Measurements from ENCODE around the gene BCR. TPM values are rescaled to one million over a fixed set of nuclear protein-coding genes. Genes with fewer than 3 reads are reported as not detected.

Gene BCR
- total RNA-seq, 1 donor from 2014 or later: 57.2 TPM

- no peaks in the 10 kb centered on the region for H3K27me3 ChIP-seq (ENCODE audit: low read depth)
- H3K27ac ChIP-seq: peak overlapping the region; percentile 49
- DNase-seq: no peak
- TF ChIP-seq, protein P1, sequence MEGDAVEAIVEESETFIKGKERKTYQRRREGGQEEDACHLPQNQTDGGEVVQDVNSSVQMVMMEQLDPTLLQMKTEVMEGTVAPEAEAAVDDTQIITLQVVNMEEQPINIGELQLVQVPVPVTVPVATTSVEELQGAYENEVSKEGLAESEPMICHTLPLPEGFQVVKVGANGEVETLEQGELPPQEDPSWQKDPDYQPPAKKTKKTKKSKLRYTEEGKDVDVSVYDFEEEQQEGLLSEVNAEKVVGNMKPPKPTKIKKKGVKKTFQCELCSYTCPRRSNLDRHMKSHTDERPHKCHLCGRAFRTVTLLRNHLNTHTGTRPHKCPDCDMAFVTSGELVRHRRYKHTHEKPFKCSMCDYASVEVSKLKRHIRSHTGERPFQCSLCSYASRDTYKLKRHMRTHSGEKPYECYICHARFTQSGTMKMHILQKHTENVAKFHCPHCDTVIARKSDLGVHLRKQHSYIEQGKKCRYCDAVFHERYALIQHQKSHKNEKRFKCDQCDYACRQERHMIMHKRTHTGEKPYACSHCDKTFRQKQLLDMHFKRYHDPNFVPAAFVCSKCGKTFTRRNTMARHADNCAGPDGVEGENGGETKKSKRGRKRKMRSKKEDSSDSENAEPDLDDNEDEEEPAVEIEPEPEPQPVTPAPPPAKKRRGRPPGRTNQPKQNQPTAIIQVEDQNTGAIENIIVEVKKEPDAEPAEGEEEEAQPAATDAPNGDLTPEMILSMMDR (IDR thresholded peaks at IDR 0.05): no peak
- no peak for ATAC-seq
- intact Hi-C loops (cut with DNase I): no loop called here
- H3K9me3 ChIP-seq: no peaks in the 10 kb centered on the region
- H3K4me3 ChIP-seq: no peak overlapping the region
- no peaks in the 10 kb centered on the region for H3K36me3 ChIP-seq
- peaks cover 14% of the 10 kb centered on the region for H3K4me1 ChIP-seq
These were observed 42.8 kb upstream of the BCR start for GRCh38 chr22:23137468-23137867.

- H3K4me1 ChIP-seq: peaks cover 18% of the 10 kb centered on the region
- ATAC-seq (peak; percentile 7 to 29), DNase-seq (no peak)
These were observed 42.3 kb upstream of the BCR start for GRCh38 chr22:23137905-23138561.

DNA sequence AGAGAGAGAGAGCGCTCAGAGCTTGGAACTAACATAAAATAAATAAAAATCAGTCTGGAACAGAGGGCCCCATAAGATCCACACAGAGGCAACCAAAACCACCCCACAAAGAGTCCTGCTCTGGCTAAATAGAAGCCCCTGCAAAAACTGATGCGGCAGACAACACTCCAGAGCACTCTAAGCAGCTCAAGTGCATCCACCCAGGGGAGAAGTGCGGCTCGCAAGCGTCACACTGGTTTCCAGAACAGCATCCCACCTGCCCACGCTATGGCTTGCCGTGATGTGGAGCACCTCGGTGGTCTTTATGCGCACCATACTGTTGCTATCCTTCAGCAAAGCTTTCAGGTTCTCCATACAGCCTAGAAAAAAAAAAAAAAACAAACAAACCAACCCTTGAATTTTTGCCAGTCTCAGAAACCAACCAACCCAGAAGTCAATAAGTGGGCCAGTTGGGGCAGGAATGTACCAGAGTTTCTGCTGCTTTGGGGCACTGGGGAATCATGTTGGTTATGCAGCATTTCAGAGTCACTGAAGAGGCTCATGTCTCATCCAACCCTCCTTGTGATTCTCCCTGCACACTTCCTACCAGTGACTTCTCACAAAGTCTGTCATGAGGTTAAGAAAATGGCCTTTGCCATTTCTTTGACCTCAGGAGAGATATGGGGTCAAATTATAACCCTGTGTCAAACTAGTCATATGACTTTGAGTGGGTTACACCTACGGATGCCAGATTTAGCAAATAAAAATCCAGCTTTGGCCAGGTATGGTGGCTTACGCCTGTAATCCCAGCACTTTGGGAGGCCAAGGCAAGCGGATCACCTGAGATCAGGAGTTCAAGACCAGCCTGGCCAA is 41.5 kb upstream of the BCR start:
- DNase-seq (no peak), ATAC-seq (no peak)
- Histone ChIP-seq H3K27ac (peak overlapping the region; percentile 49), H3K4me1 (peaks cover 18% of the 10 kb centered on the region), H3K9me3 (no peaks in the 10 kb centered on the region), H3K36me3 (no peaks in the 10 kb centered on the region), H3K27me3 (ENCODE audit: low read depth) (no peaks in the 10 kb centered on the region), H3K4me3 (no peak overlapping the region)
- TF ChIP-seq, protein P1 (IDR thresholded peaks at IDR 0.05): no peak
- intact Hi-C loops (cut with DNase I): no loop called here

More at GRCh38 chr22:23137905-23138561, 42.3 kb upstream of the BCR start:
- Histone ChIP-seq H3K27me3 (ENCODE audit: low read depth) (no peaks in the 10 kb centered on the region), H3K36me3 (no peaks in the 10 kb centered on the region), H3K27ac (peak overlapping the region; percentile 49), H3K9me3 (no peaks in the 10 kb centered on the region), H3K4me3 (no peak overlapping the region)
- TF ChIP-seq, protein P1 (IDR thresholded peaks at IDR 0.05): no peak
- intact Hi-C loops (cut with DNase I): no loop called here

DNA sequence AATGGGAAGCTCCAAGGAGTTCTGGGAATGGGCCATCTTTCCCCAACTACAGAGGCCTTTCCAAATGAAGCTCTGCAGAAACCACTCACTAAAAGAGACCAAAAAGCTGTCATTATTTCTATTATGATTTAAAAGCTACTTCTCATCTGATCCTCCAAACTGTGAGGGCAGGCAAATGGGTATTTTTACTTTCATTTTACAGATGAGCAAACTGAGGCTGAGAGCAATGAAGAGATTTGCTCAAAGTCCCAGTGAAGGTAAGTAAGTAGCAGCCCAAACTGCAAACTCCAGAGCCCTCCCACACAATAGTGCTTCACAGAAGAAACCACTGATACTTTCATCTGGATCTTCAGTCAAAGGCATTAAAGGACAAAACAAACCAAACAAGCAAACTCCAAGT is 39.9 kb upstream of the BCR start:
- no peaks in the 10 kb centered on the region for H3K36me3 ChIP-seq
- intact Hi-C loops (cut with DNase I): no loop called here
- no peaks in the 10 kb centered on the region for H3K9me3 ChIP-seq
- H3K4me3 ChIP-seq: no peak overlapping the region
- H3K27ac ChIP-seq: no peak overlapping the region
- TF ChIP-seq, protein P1 (IDR thresholded peaks at IDR 0.05): no peak
- H3K27me3 ChIP-seq (ENCODE audit: low read depth): no peaks in the 10 kb centered on the region
- no peak for DNase-seq
- H3K4me1 ChIP-seq: peaks cover 31% of the 10 kb centered on the region
- ATAC-seq: no peak

DNA sequence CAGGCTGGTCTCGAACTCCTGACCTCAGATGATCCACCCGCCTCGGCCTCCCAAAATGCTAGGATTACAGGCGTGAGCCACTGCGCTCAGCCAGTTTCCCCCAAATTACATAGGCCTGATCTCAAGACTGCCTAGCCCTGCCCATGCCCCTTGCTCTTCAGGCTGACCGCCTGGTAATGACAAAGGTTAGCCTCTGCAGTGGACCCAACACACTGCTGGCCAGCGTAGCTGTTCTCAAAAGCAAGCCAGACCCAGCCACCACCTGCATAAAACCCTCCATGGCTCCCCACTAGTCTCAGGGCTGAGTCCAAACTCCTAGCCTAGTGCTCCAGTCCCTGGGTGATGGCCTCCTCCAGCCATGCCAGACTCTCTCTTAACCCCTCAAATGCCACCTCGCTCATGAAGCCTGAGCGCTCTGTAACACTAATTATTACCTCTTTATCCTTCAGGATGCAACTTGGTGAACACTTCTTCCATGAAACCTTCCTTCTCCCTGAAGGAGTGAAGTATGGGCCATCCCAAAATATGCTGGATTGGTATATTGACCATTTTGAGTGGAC is 37.7 kb upstream of the BCR start:
- DNase-seq (no peak), ATAC-seq (no peak)
- H3K9me3 ChIP-seq: no peaks in the 10 kb centered on the region
- H3K36me3 ChIP-seq: no peaks in the 10 kb centered on the region
- TF ChIP-seq, protein P1 (IDR thresholded peaks at IDR 0.05): no peak
- intact Hi-C loops (cut with DNase I): no loop called here
- H3K4me1 ChIP-seq: peaks cover 50% of the 10 kb centered on the region
- H3K27me3 ChIP-seq (ENCODE audit: low read depth): no peaks in the 10 kb centered on the region
- H3K4me3 ChIP-seq: peak overlapping the region; percentile 37
- peak overlapping the region; percentile 75 for H3K27ac ChIP-seq
